ENCODE results near the gene GADL1.

GRCh38 chr3:30751610-30752299, 142.7 kb downstream of the GADL1 start:
- TF ChIP-seq, protein P1, sequence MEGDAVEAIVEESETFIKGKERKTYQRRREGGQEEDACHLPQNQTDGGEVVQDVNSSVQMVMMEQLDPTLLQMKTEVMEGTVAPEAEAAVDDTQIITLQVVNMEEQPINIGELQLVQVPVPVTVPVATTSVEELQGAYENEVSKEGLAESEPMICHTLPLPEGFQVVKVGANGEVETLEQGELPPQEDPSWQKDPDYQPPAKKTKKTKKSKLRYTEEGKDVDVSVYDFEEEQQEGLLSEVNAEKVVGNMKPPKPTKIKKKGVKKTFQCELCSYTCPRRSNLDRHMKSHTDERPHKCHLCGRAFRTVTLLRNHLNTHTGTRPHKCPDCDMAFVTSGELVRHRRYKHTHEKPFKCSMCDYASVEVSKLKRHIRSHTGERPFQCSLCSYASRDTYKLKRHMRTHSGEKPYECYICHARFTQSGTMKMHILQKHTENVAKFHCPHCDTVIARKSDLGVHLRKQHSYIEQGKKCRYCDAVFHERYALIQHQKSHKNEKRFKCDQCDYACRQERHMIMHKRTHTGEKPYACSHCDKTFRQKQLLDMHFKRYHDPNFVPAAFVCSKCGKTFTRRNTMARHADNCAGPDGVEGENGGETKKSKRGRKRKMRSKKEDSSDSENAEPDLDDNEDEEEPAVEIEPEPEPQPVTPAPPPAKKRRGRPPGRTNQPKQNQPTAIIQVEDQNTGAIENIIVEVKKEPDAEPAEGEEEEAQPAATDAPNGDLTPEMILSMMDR (IDR thresholded peaks at IDR 0.05), result peak in 3 of 4 experiments; percentile 17 to 38 (median 19)
- TF ChIP-seq POLR2A (IDR thresholded peaks at IDR 0.05), result no peak
